ENCODE measurements around the gene CLIP2.
"Not testable (repeated sequence)": the region's sequence is repeated elsewhere in the genome, so short reads cannot be mapped to it uniquely, and the experiment has no call there.

The CLIP2 gene

GRCh38 chr7:74371381-74372341, 82.5 kb downstream of the CLIP2 start:
- DNase-seq (ENCODE audit: low read depth): no peak

GRCh38 chr7:74372511-74373111, 83.4 kb downstream of the CLIP2 start:
- DNase-seq (ENCODE audit: low read depth): no peak

- no peak for DNase-seq (ENCODE audit: low read depth)
Measured at GRCh38 chr7:74373536-74373935, 84.3 kb downstream of the CLIP2 start.

- no peak for DNase-seq (ENCODE audit: low read depth)
Measured at GRCh38 chr7:74375726-74376220, 86.6 kb downstream of the CLIP2 start.

- DNase-seq (ENCODE audit: low read depth): no peak
Measured at GRCh38 chr7:74376256-74377036, 87.2 kb downstream of the CLIP2 start.

GRCh38 chr7:74379938-74380337, 90.7 kb downstream of the CLIP2 start:
- no peak for DNase-seq (ENCODE audit: low read depth)

GRCh38 chr7:74380720-74381119, 91.5 kb downstream of the CLIP2 start:
- no peak for DNase-seq (ENCODE audit: low read depth)

GRCh38 chr7:74384086-74384485, 94.9 kb downstream of the CLIP2 start:
- not testable (repeated sequence) for DNase-seq (ENCODE audit: low read depth)

- not testable (repeated sequence) for DNase-seq (ENCODE audit: low read depth)
Measured at GRCh38 chr7:74384854-74385253, 95.6 kb downstream of the CLIP2 start.

- DNase-seq (ENCODE audit: low read depth): no peak
Measured at GRCh38 chr7:74387606-74388005, 98.4 kb downstream of the CLIP2 start.

GRCh38 chr7:74388880-74389415, 99.7 kb downstream of the CLIP2 start:
- DNase-seq (ENCODE audit: low read depth): no peak

- DNase-seq (ENCODE audit: low read depth): not testable (repeated sequence)
Measured at GRCh38 chr7:74393722-74394121, 104.5 kb downstream of the CLIP2 start.

GRCh38 chr7:74394601-74395000, 105.4 kb downstream of the CLIP2 start:
- not testable (repeated sequence) for DNase-seq (ENCODE audit: low read depth)

- no peak for DNase-seq (ENCODE audit: low read depth)
Measured at GRCh38 chr7:74395745-74396311, 106.6 kb downstream of the CLIP2 start.

GRCh38 chr7:74396993-74397392, 107.8 kb downstream of the CLIP2 start:
- no peak for DNase-seq (ENCODE audit: low read depth)

- DNase-seq (ENCODE audit: low read depth): no peak
Measured at GRCh38 chr7:74398426-74398825, 109.2 kb downstream of the CLIP2 start.

GRCh38 chr7:74399006-74399405, 109.8 kb downstream of the CLIP2 start:
- no peak for DNase-seq (ENCODE audit: low read depth)

GRCh38 chr7:74400420-74401136, 111.4 kb downstream of the CLIP2 start:
- no peak for DNase-seq (ENCODE audit: low read depth)

GRCh38 chr7:74401137-74401859, 112.1 kb downstream of the CLIP2 start:
- peak; percentile 62 for DNase-seq (ENCODE audit: low read depth)

- not testable (repeated sequence) for DNase-seq (ENCODE audit: low read depth)
Measured at GRCh38 chr7:74402668-74403067, 113.5 kb downstream of the CLIP2 start.
